ENCODE data around the gene KCTD6.

DNA sequence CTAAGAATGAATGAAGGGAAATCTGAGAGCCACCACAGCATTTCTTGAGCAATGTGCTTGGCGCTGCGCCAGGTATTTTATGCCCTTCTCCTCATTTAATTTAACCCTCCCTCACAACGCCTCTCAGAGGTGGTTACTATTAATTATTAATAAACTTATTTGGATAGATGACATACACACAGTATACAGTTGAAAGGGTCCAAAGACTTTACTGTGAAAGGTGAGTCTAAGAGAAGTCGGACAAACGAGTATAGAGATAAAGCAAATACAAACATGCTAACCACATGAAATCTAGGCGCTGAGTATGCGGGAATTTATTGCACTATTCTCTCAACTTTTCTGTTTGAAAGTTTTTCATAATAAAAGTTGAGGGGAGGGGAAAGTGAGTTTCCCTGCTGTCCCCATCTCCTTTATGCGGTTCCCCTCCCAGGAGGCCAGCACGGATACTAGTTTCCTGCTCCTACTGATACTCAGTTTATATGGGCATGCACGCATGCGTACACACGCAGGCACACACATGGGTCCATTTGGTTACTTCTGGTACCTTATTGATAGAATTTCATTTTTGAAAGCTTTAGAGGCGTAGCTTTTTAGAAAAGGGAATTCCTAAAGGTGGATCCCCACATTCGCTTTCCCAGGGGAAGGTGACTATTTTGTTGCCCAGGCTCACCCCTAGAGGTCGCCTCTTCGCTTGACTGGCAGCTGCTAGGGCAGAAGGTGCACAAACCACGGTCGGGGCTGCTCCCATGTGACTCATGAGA, 28.5 kb upstream of the KCTD6 start:
- TF ChIP-seq, protein P1, sequence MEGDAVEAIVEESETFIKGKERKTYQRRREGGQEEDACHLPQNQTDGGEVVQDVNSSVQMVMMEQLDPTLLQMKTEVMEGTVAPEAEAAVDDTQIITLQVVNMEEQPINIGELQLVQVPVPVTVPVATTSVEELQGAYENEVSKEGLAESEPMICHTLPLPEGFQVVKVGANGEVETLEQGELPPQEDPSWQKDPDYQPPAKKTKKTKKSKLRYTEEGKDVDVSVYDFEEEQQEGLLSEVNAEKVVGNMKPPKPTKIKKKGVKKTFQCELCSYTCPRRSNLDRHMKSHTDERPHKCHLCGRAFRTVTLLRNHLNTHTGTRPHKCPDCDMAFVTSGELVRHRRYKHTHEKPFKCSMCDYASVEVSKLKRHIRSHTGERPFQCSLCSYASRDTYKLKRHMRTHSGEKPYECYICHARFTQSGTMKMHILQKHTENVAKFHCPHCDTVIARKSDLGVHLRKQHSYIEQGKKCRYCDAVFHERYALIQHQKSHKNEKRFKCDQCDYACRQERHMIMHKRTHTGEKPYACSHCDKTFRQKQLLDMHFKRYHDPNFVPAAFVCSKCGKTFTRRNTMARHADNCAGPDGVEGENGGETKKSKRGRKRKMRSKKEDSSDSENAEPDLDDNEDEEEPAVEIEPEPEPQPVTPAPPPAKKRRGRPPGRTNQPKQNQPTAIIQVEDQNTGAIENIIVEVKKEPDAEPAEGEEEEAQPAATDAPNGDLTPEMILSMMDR (IDR thresholded peaks at IDR 0.05): peak; percentile 53 to 81
- TF ChIP-seq POLR2AphosphoS5 (IDR thresholded peaks at IDR 0.05): no peak
- TF ChIP-seq POLR2A (IDR thresholded peaks at IDR 0.05): no peak
- no peak for TF ChIP-seq EP300 (IDR thresholded peaks at IDR 0.05)

Measured in suprapubic skin (tissue), 4 donors.